Activated CD4-positive, alpha-beta T cell treated with anti-CD3 and anti-CD28 coated beads for 4 hours (primary cell): Measurements from ENCODE around the gene CBX4.

ENCODE experiments used
- DNase-seq, 2 donors: peaks; one replicate each; pipeline ENCODE4 v3.0.0-alpha.2; 2020

The CBX4 gene

DNA sequence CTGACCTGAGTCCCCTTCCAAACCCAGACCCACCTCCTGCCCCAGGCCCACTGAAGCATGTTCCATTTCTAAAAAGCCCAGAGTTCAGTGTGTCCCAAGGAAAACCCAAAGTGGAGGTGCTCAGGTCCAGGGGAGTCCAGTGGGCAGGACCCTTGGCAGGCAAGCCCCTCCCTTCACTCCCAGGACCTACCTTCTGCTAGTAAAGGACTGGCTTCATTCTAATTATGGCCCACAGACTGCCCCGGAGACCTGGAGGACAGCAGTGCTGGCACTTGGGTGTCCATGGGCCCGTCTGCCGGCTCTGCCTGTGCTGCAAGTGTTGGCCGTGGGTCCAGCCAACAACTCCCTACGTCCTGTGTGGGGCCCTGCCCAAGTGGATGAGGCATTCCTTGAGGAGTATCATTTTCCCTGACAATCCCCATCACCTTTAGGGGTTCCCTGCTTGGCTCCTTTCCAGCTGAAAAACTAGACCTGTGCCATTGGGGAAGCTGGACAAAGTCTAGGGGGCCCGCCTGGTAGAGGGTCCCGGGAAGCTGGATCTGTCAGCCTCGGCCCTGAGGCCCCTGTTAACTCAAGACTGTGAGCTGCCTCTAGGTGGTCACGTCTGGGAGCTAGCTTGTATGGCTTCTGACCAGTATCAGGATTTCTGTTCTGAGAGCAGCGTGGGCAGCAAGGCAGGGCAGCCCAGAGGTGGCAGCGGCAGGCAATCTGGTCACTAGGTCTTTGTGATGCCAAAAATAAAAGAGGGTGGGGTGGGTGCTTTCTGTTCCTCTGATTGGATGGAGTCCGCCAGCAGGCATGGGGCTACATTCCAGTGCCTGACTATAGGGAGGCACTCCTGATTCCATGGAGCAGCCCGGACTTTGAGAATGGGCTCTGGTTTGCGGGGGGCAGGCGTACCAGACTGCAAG is 53.1 kb downstream of the CBX4 start:
- no peak for DNase-seq

DNA sequence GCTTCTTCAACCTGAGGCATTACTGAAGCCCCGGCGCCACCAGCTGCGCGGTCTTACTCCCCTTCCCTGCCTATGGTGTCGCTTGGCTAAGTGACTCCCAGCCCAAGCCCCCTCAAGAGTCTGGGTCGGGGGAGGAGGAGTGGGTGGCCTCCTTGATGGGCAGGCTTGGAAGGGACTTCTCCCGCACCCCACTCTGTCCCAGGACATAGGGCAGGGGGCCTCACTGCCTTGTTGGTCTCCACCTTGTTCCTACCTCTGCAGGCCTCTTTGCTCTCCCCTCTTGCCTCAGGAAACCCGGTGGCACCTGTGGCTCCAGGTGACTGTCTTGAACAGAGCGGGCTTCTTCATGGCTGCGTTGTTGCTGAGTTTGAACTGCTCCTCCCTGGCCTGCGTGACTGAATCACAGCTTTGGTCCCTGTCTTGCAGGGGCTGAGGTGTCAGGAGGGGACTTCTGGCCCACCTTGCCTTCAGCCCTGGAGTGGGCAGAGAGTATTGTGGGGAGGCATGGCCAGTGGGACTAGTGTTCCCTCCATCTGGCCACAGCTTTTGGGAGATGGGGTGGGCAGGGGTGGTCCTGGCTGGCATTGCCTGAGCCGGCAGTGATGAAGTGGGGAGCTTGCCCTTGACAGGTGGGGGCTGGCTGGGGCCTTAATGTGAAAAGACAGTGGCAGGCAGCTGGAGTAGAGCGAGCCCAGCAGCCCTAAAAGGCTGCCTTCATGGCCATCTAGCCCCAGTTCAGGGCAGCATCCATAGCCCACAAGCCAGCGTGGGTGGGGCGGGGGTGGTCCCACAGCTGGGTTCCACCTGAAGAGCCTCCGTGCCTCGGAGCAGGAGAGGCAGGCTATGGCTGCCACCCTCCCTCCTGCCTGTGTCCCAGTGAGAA is 54.0 kb downstream of the CBX4 start:
- no peak for DNase-seq

DNA sequence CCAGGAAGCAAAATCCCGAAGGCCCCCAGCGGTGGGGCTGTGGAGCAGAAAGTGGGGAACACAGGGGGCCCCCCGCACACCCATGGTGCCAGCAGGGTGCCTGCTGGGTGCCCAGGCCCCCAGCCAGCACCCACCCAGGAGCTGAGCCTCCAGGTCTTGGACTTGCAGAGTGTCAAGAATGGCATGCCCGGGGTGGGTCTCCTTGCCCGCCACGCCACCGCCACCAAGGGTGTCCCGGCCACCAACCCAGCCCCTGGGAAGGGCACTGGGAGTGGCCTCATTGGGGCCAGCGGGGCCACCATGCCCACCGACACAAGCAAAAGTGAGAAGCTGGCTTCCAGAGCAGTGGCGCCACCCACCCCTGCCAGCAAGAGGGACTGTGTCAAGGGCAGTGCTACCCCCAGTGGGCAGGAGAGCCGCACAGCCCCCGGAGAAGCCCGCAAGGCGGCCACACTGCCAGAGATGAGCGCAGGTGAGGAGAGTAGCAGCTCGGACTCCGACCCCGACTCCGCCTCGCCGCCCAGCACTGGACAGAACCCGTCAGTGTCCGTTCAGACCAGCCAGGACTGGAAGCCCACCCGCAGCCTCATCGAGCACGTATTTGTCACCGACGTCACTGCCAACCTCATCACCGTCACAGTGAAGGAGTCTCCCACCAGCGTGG is 54.8 kb downstream of the CBX4 start:
- no peak for DNase-seq

DNA sequence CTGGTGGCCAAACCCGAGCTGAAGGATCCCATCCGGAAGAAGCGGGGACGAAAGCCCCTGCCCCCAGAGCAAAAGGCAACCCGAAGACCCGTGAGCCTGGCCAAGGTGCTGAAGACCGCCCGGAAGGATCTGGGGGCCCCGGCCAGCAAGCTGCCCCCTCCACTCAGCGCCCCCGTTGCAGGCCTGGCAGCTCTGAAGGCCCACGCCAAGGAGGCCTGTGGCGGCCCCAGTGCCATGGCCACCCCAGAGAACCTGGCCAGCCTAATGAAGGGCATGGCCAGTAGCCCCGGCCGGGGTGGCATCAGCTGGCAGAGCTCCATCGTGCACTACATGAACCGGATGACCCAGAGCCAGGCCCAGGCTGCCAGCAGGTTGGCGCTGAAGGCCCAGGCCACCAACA is 55.3 kb downstream of the CBX4 start:
- no peak for DNase-seq
